Mucosa of rectum (tissue), 2 donors: ENCODE results near the gene PTX3.
A peak's percentile ranks its signal among the peaks of the same experiment; 100 is the strongest.

Source experiments
- H3K27ac ChIP-seq, 2 donors: one replicate each; pipeline ENCODE4 v1.7.0; 2013; ENCODE audit warnings: inconsistent platforms in 2 of 2, low read depth in 2 of 2, low read length in 2 of 2
- H3K27me3 ChIP-seq, 2 donors: one replicate each; pipeline ENCODE4 v1.7.0; 2013; ENCODE audit warnings: low read length in 2 of 2; ENCODE audit not compliant: control insufficient read depth in 2 of 2, insufficient read depth in 2 of 2
- H3K36me3 ChIP-seq, 2 donors: one replicate each; pipeline ENCODE4 v1.7.0; 2013; ENCODE audit warnings: low read length in 2 of 2; ENCODE audit not compliant: control insufficient read depth in 2 of 2, insufficient read depth in 2 of 2
- H3K4me1 ChIP-seq, 2 donors: one replicate each; pipeline ENCODE4 v1.7.0; 2013; ENCODE audit warnings: low read length in 2 of 2, mild to moderate bottlenecking in 1 of 2; ENCODE audit not compliant: control insufficient read depth in 2 of 2, insufficient read depth in 2 of 2
- H3K4me3 ChIP-seq, 2 donors: one replicate each; pipeline ENCODE4 v1.7.0; 2013; ENCODE audit warnings: low read length in 2 of 2
- H3K9ac ChIP-seq, 2 donors: one replicate each; pipeline ENCODE4 v1.7.0; 2013; ENCODE audit warnings: low read length in 2 of 2, low read depth in 1 of 2, mild to moderate bottlenecking in 1 of 2
- H3K9me3 ChIP-seq, 2 donors: one replicate each; pipeline ENCODE4 v1.7.0; 2013; ENCODE audit warnings: low read length in 2 of 2; ENCODE audit not compliant: control insufficient read depth in 2 of 2
- donor health status: healthy.
- donor health status: Normal muscosa, but diverticular disease.

PTX3 gene

GRCh38 chr3:157420606-157421130, 16.0 kb upstream of the PTX3 start:
- Histone ChIP-seq H3K27me3 (no peaks in the 10 kb centered on the region), H3K4me1 (no peaks in the 10 kb centered on the region), H3K4me3 (no peak overlapping the region), H3K36me3 (no peaks in the 10 kb centered on the region), H3K9me3 (no peaks in the 10 kb centered on the region), H3K27ac (no peak overlapping the region), H3K9ac (no peak overlapping the region)

- Histone ChIP-seq H3K27ac (no peak overlapping the region), H3K27me3 (no peaks in the 10 kb centered on the region), H3K9me3 (no peaks in the 10 kb centered on the region), H3K4me1 (no peaks in the 10 kb centered on the region), H3K36me3 (no peaks in the 10 kb centered on the region), H3K9ac (no peak overlapping the region), H3K4me3 (no peak overlapping the region)
Observed at GRCh38 chr3:157423337-157423736, 13.3 kb upstream of the PTX3 start.

- no peak overlapping the region for H3K9ac ChIP-seq
- no peaks in the 10 kb centered on the region for H3K9me3 ChIP-seq
- no peak overlapping the region for H3K4me3 ChIP-seq
- no peaks in the 10 kb centered on the region for H3K36me3 ChIP-seq
- no peaks in the 10 kb centered on the region for H3K4me1 ChIP-seq
- no peaks in the 10 kb centered on the region for H3K27me3 ChIP-seq
- no peak overlapping the region for H3K27ac ChIP-seq
Observed at GRCh38 chr3:157427901-157428300, 8.7 kb upstream of the PTX3 start.

GRCh38 chr3:157428853-157429252, 7.8 kb upstream of the PTX3 start:
- no peaks in the 10 kb centered on the region for H3K4me1 ChIP-seq
- H3K27ac ChIP-seq = no peak overlapping the region
- H3K36me3 ChIP-seq = no peaks in the 10 kb centered on the region
- no peak overlapping the region for H3K4me3 ChIP-seq
- no peaks in the 10 kb centered on the region for H3K9me3 ChIP-seq
- H3K27me3 ChIP-seq = no peaks in the 10 kb centered on the region
- no peak overlapping the region for H3K9ac ChIP-seq

- H3K27me3 ChIP-seq = no peaks in the 10 kb centered on the region
- H3K9me3 ChIP-seq = no peaks in the 10 kb centered on the region
- no peaks in the 10 kb centered on the region for H3K4me1 ChIP-seq
- no peak overlapping the region for H3K27ac ChIP-seq
- H3K9ac ChIP-seq = no peak overlapping the region
- H3K36me3 ChIP-seq = no peaks in the 10 kb centered on the region
- H3K4me3 ChIP-seq = no peak overlapping the region
Observed at GRCh38 chr3:157429708-157430107, 6.9 kb upstream of the PTX3 start.

GRCh38 chr3:157438194-157438730, 1.6 kb downstream of the PTX3 start:
- peak overlapping the region in 1 of 2 donors; percentile 51 for H3K9ac ChIP-seq
- peak overlapping the region; percentile 56 to 84 for H3K4me3 ChIP-seq
- H3K27me3 ChIP-seq = peaks cover 0 to 9% of the 10 kb centered on the region in 2 donors
- peaks cover 0 to 5% of the 10 kb centered on the region in 2 donors for H3K4me1 ChIP-seq
- no peaks in the 10 kb centered on the region for H3K9me3 ChIP-seq
- H3K36me3 ChIP-seq = no peaks in the 10 kb centered on the region
- no peak overlapping the region for H3K27ac ChIP-seq

GRCh38 chr3:157441102-157441624, 4.5 kb downstream of the PTX3 start:
- Histone ChIP-seq H3K4me3 (no peak overlapping the region), H3K4me1 (peaks cover 0 to 5% of the 10 kb centered on the region in 2 donors), H3K27me3 (peaks cover 0 to 9% of the 10 kb centered on the region in 2 donors)

GRCh38 chr3:157442729-157443128, 6.1 kb downstream of the PTX3 start:
- Histone ChIP-seq H3K36me3 (no peaks in the 10 kb centered on the region), H3K4me3 (no peak overlapping the region), H3K27ac (no peak overlapping the region), H3K27me3 (peaks cover 0 to 9% of the 10 kb centered on the region in 2 donors), H3K9ac (no peak overlapping the region), H3K4me1 (peaks cover 0 to 3% of the 10 kb centered on the region in 2 donors), H3K9me3 (no peaks in the 10 kb centered on the region)

More at GRCh38 chr3:157441102-157441624, 4.5 kb downstream of the PTX3 start:
- H3K9me3 ChIP-seq = no peaks in the 10 kb centered on the region
- H3K9ac ChIP-seq = no peak overlapping the region
- no peaks in the 10 kb centered on the region for H3K36me3 ChIP-seq
- no peak overlapping the region for H3K27ac ChIP-seq

- Histone ChIP-seq H3K4me3 (no peak overlapping the region), H3K4me1 (no peaks in the 10 kb centered on the region), H3K36me3 (no peaks in the 10 kb centered on the region), H3K27me3 (no peaks in the 10 kb centered on the region), H3K9me3 (no peaks in the 10 kb centered on the region), H3K9ac (no peak overlapping the region), H3K27ac (no peak overlapping the region)
Observed at GRCh38 chr3:157443905-157444796, 7.5 kb downstream of the PTX3 start.

- H3K9me3 ChIP-seq = no peaks in the 10 kb centered on the region
- no peaks in the 10 kb centered on the region for H3K36me3 ChIP-seq
- no peak overlapping the region for H3K9ac ChIP-seq
- H3K4me3 ChIP-seq = no peak overlapping the region
- H3K27ac ChIP-seq = no peak overlapping the region
- H3K27me3 ChIP-seq = no peaks in the 10 kb centered on the region
- no peaks in the 10 kb centered on the region for H3K4me1 ChIP-seq
Observed at GRCh38 chr3:157444797-157445184, 8.1 kb downstream of the PTX3 start.
